ENCODE data around the gene PLSCR1. TPM values are rescaled to one million over a fixed set of nuclear protein-coding genes. Genes with fewer than 3 reads are reported as not detected.

PLSCR1 gene
- total and polyA plus RNA-seq, 2 experiments from 2014 or later = 62.7 to 78.3 TPM

GRCh38 chr3:146501752-146502151 lies 42.7 kb downstream of the PLSCR1 start (continued):
- no peak for TF ChIP-seq ZNF462 (CRISPR knock-in tag; IDR thresholded peaks at IDR 0.05)
- no peak for TF ChIP-seq CREB1 (CRISPR knock-in tag; IDR thresholded peaks at IDR 0.05; ENCODE audit: low read depth)

GRCh38 chr3:146499701-146500100 lies 44.7 kb downstream of the PLSCR1 start:
- H2AFZ ChIP-seq = no peak overlapping the region
- ATAC-seq (no peak), DNase-seq (ENCODE audit: low spot score) (no peak)
- no peaks in the 10 kb centered on the region for H3K36me3 ChIP-seq (ENCODE audit: insufficient read depth)
- H3K4me1 Mint-ChIP-seq = peaks cover 17% of the 10 kb centered on the region
- 0 out of 2 replicates have a peak, but pooled peaks cover 7% of the 10 kb centered on the region for H3K9me2 ChIP-seq (ENCODE audit: insufficient read depth)
- peaks cover 2% of the 10 kb centered on the region for H3K27me3 Mint-ChIP-seq (ENCODE audit: insufficient read depth, low read depth, poor library complexity)
- no peaks in the 10 kb centered on the region for H3F3A ChIP-seq (replicated peaks; ENCODE audit: low read depth)
- no peaks in the 10 kb centered on the region for H3K79me2 ChIP-seq (replicated peaks; ENCODE audit: insufficient read depth)
- TF ChIP-seq ZNF114 (CRISPR knock-in tag; IDR thresholded peaks at IDR 0.05) (no peak), POLR2AphosphoS5 (IDR thresholded peaks at IDR 0.05; ENCODE audit: low read depth) (no peak), ZNF462 (CRISPR knock-in tag; IDR thresholded peaks at IDR 0.05) (no peak)
- H3K4me2 ChIP-seq = no peak overlapping the region
- no peaks in the 10 kb centered on the region for H4K20me1 ChIP-seq (replicated peaks; ENCODE audit: insufficient read depth)
- no peak overlapping the region for H3K27ac Mint-ChIP-seq
- peaks cover 5% of the 10 kb centered on the region; the same call in 1 of the 2 replicates for H3K4me1 ChIP-seq (ENCODE audit: insufficient read depth)
- no peaks in the 10 kb centered on the region for H3K27me3 ChIP-seq (ENCODE audit: insufficient read depth)
- no peak overlapping the region for H3K27ac ChIP-seq (ENCODE audit: low read depth)
- H3K4me3 ChIP-seq = no peak overlapping the region
- H3K9me3 Mint-ChIP-seq = peaks cover 18% of the 10 kb centered on the region
- H3K36me3 Mint-ChIP-seq (ENCODE audit: low read depth) = peaks cover 17% of the 10 kb centered on the region; the same call in 2 of the 3 replicates
- H3K4me3 Mint-ChIP-seq = no peak overlapping the region
